Measurements from ENCODE around the gene AGPAT3. TPM values are rescaled to one million over a fixed set of nuclear protein-coding genes. Genes with fewer than 3 reads are reported as not detected.
A peak's percentile ranks its signal among the peaks of the same experiment; 100 is the strongest.

Gene AGPAT3
- total and polyA plus RNA-seq, 9 donors = 19.2 to 32.2 (median 27.7) TPM

DNA sequence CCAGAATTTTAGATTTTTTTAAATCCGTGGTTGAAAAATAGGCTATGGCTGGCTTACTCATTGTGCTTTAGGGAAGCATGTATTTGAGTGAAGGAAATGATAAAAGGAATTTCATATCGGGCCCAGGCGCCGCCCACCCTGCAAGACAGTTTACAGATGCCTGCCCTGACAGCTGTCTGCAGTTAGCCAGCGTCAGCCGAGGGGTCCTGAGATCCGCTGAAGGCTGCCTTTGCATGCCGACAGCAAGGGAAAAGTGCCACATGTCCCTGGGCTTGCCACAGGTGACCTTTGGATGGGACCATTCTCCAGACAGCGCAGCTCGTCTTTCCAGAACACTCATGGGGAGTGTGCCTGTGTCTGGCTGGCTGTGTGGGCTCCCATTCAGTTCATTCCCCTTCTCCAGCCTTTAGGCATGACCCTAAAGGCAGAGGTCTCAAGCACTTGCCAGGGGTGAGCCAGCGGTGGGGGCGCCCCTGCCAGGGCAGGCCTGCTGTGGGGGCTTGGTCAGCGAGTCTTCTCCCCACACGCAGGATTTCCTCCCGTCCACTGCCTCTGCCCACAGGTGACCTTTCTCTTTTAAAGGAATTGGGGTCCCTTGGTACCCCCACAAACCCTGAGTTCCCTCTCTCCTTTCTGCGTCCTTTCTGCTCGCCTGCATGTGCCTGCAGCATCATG lies 101.0 kb downstream of the AGPAT3 start:
- Histone ChIP-seq H3K4me1 (ENCODE audit: control insufficient read depth, insufficient read depth, low read length) (peaks cover 4% of the 10 kb centered on the region), H3K4me3 (ENCODE audit: low read length) (no peak overlapping the region), H3K27ac (ENCODE audit: low read length) (no peak overlapping the region), H3K9me3 (replicated peaks; ENCODE audit: control insufficient read depth, low read depth, low read length) (no peaks in the 10 kb centered on the region), H3K36me3 (ENCODE audit: control insufficient read depth, insufficient read depth, low read length) (peaks cover 44% of the 10 kb centered on the region), H3K27me3 (ENCODE audit: control insufficient read depth, insufficient read depth, low read length) (no peaks in the 10 kb centered on the region)
- WGBS (ENCODE audit: insufficient coverage) = 63% methylated on average over 16 of the region's 17 CpGs
- DNase-seq = no peak

DNA sequence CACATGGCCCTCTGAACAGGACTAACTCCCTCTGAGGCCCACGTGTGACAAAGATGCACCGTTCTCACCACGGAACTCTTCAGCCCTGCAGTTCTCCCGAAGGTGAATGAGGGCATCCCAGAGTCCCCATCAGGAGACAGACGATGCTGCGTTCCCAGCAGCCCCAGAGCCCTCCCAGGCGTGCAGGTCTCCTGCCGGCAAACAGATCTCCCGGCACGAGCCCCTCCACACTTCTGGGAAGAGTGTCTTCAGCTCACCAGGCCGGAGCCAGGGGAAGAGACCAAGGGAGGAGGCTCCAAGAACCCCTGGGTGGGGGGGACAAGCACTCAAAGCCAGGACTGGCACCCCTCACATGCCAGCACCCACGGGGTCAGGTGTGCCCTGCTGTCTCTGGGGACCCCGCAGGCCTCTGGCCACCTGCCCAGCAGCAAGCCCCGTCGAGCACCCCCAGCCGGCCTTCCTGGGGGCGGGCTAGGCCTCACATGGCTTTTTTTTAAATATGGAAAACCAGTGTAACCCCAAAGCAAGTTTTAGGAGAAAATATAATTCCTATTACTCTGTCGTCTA lies 102.0 kb downstream of the AGPAT3 start:
- Histone ChIP-seq H3K36me3 (ENCODE audit: control insufficient read depth, insufficient read depth, low read length) (peaks cover 47% of the 10 kb centered on the region), H3K27me3 (ENCODE audit: control insufficient read depth, insufficient read depth, low read length) (no peaks in the 10 kb centered on the region), H3K9me3 (replicated peaks; ENCODE audit: control insufficient read depth, low read depth, low read length) (no peaks in the 10 kb centered on the region), H3K4me3 (ENCODE audit: low read length) (no peak overlapping the region), H3K27ac (ENCODE audit: low read length) (no peak overlapping the region), H3K4me1 (ENCODE audit: control insufficient read depth, insufficient read depth, low read length) (peaks cover 10% of the 10 kb centered on the region)
- 76% methylated on average over 12 of the region's 18 CpGs for WGBS (ENCODE audit: insufficient coverage)
- DNase-seq = no peak

DNA sequence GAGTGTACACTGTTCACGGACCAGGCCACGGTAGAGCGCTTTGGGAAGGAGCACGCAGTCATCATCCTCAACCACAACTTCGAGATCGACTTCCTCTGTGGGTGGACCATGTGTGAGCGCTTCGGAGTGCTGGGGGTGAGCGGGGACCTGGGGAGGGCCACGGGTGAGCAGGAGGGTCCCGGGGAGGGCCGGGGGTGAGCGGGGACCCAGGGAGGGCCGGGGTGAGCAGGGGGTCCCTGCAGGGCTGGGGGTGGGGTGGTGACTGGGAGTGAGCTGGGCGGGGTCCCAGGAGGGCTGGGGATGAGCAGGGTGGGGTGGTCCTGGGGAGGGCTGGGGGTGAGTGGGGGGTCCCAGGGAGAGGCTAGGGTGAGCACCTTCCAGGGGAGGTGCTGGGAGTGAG lies 103.0 kb downstream of the AGPAT3 start:
- no peak for DNase-seq
- H3K4me1 ChIP-seq (ENCODE audit: control insufficient read depth, insufficient read depth, low read length) = peaks cover 10% of the 10 kb centered on the region
- H3K9me3 ChIP-seq (replicated peaks; ENCODE audit: control insufficient read depth, low read depth, low read length) = no peaks in the 10 kb centered on the region
- peaks cover 52% of the 10 kb centered on the region for H3K36me3 ChIP-seq (ENCODE audit: control insufficient read depth, insufficient read depth, low read length)
- H3K4me3 ChIP-seq (ENCODE audit: low read length) = no peak overlapping the region
- H3K27me3 ChIP-seq (ENCODE audit: control insufficient read depth, insufficient read depth, low read length) = no peaks in the 10 kb centered on the region
- 88% methylated on average over 11 of the region's 15 CpGs for WGBS (ENCODE audit: insufficient coverage)
- H3K27ac ChIP-seq (ENCODE audit: low read length) = no peak overlapping the region

DNA sequence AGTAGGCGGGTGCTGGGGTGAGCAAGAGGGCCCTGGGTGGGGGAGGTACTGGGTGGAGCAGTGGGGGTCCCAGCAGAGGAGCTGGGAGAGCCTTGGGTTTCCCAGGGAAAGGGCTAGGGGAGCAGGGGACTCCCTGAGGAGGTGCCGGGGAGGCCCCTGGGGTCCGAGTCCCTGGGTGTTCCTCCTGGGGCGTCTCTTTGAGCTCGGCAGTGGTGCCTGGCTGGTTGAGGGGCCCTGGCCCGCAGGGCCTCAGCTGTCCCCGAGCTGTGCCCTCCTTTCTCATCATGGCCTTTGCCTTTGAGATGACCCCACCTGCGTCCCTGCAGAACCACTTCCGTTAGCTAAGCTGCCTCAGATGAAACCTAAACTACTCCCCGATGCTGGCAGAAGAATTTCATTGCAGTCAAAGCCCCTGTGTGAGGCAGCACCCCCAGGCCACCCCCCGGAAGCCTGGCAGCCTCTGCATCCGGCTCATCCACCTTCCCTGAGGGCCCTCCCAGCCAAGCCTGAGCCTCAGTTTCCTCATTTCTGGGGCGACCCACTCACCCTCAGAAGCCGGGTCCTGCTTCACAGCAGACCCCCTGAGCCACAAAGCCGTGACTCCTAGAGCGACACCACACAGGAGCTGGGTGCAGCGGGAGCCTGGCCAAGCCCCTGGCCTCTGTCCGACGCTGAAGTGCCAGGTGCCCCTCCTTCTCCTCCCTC lies 103.5 kb downstream of the AGPAT3 start:
- no peak for DNase-seq
- no peaks in the 10 kb centered on the region for H3K9me3 ChIP-seq (replicated peaks; ENCODE audit: control insufficient read depth, low read depth, low read length)
- H3K36me3 ChIP-seq (ENCODE audit: control insufficient read depth, insufficient read depth, low read length) = peaks cover 53% of the 10 kb centered on the region
- H3K4me1 ChIP-seq (ENCODE audit: control insufficient read depth, insufficient read depth, low read length) = peaks cover 14% of the 10 kb centered on the region
- no peak overlapping the region for H3K27ac ChIP-seq (ENCODE audit: low read length)
- no peaks in the 10 kb centered on the region for H3K27me3 ChIP-seq (ENCODE audit: control insufficient read depth, insufficient read depth, low read length)
- WGBS (ENCODE audit: insufficient coverage) = 85% methylated on average over 16 of the region's 19 CpGs
- H3K4me3 ChIP-seq (ENCODE audit: low read length) = no peak overlapping the region

DNA sequence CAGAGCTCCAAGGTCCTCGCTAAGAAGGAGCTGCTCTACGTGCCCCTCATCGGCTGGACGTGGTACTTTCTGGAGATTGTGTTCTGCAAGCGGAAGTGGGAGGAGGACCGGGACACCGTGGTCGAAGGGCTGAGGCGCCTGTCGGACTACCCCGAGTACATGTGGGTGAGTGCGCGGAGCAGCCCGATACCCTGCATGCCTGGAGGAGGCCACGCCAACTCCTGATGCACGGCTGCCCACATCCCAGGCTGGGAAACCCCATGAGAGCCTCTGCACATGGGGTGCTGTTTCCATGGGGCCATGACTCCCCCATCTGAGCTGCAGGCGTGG lies 104.1 kb downstream of the AGPAT3 start:
- H3K36me3 ChIP-seq (ENCODE audit: control insufficient read depth, insufficient read depth, low read length) = peaks cover 53% of the 10 kb centered on the region
- no peak overlapping the region for H3K27ac ChIP-seq (ENCODE audit: low read length)
- no peaks in the 10 kb centered on the region for H3K9me3 ChIP-seq (replicated peaks; ENCODE audit: control insufficient read depth, low read depth, low read length)
- H3K4me3 ChIP-seq (ENCODE audit: low read length) = no peak overlapping the region
- no peaks in the 10 kb centered on the region for H3K27me3 ChIP-seq (ENCODE audit: control insufficient read depth, insufficient read depth, low read length)
- 94% methylated on average over 16 of the region's 17 CpGs for WGBS (ENCODE audit: insufficient coverage)
- no peak for DNase-seq
- peaks cover 14% of the 10 kb centered on the region for H3K4me1 ChIP-seq (ENCODE audit: control insufficient read depth, insufficient read depth, low read length)

DNA sequence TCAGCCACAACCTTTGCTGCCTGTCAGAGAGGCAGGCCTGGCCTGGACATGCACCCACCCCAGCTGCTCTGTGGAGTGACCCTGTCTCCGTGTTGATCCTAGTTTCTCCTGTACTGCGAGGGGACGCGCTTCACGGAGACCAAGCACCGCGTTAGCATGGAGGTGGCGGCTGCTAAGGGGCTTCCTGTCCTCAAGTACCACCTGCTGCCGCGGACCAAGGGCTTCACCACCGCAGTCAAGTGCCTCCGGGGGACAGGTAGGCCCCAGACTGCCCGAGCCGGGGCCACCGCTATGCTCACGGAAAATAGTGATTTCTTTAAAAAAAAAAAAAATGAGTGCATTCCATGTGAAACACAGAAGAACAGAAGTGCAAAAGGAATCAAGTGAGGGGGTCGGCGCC lies 105.5 kb downstream of the AGPAT3 start:
- Histone ChIP-seq H3K27ac (ENCODE audit: low read length) (no peak overlapping the region), H3K27me3 (ENCODE audit: control insufficient read depth, insufficient read depth, low read length) (no peaks in the 10 kb centered on the region), H3K4me1 (ENCODE audit: control insufficient read depth, insufficient read depth, low read length) (peaks cover 17% of the 10 kb centered on the region), H3K9me3 (replicated peaks; ENCODE audit: control insufficient read depth, low read depth, low read length) (no peaks in the 10 kb centered on the region), H3K36me3 (ENCODE audit: control insufficient read depth, insufficient read depth, low read length) (peaks cover 53% of the 10 kb centered on the region), H3K4me3 (ENCODE audit: low read length) (no peak overlapping the region)
- DNase-seq = no peak
- 83% methylated on average over 16 of the region's 18 CpGs for WGBS (ENCODE audit: insufficient coverage)

DNA sequence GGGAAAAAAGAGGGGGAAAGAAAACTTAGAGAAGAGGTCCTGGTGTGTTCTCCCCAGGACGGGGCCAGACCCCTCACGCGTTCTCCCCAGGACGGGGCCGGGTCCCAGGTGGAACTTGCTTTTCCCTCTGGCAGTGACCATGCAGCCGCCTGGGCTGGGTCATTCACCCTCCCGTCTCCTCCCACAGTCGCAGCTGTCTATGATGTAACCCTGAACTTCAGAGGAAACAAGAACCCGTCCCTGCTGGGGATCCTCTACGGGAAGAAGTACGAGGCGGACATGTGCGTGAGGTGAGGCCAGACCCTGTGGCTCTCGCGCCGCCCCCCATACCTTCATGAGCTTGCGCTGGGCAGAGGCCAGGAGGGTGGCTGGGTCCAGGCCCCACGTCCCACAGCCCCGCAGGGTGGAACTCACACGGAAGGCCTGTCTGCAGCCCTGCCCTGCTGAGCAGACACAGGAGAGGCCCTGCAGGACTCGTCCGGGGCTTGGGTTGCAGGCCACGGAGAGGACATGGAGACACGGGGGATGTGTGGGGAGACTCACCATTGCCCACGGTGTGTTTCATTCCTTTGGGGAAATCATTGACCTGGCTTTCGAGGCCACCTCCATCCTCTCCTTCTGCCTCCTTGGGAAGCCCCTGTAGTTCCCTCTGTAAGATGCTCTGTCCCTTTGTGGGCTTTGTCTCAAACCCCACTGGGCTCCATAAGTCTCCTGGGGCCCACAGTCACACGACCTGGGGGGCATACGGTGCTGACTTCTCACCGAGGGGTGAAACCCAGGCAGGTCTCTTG lies 106.4 kb downstream of the AGPAT3 start:
- WGBS (ENCODE audit: insufficient coverage) = 51% methylated on average over 27 of the region's 29 CpGs
- H3K27ac ChIP-seq (ENCODE audit: low read length) = no peak overlapping the region
- peaks cover 53% of the 10 kb centered on the region for H3K36me3 ChIP-seq (ENCODE audit: control insufficient read depth, insufficient read depth, low read length)
- H3K27me3 ChIP-seq (ENCODE audit: control insufficient read depth, insufficient read depth, low read length) = no peaks in the 10 kb centered on the region
- H3K9me3 ChIP-seq (replicated peaks; ENCODE audit: control insufficient read depth, low read depth, low read length) = no peaks in the 10 kb centered on the region
- H3K4me1 ChIP-seq (ENCODE audit: control insufficient read depth, insufficient read depth, low read length) = peaks cover 13% of the 10 kb centered on the region
- no peak overlapping the region for H3K4me3 ChIP-seq (ENCODE audit: low read length)
- DNase-seq = peak; percentile 74

DNA sequence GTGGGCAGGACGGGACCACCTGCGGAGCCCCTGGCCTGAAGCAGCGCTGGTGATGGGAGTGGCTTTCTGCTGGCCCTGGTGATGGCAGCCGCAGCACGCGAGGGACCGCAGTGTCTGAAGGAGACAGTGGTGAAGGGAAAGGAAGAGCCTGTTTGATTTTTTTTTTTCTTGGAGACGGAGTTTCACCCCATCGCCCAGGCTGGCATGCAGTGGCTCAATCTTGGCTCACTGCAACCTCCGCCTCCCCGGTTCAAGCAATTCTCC lies 106.9 kb downstream of the AGPAT3 start:
- H3K36me3 ChIP-seq (ENCODE audit: control insufficient read depth, insufficient read depth, low read length) = peaks cover 48% of the 10 kb centered on the region
- H3K4me3 ChIP-seq (ENCODE audit: low read length) = no peak overlapping the region
- DNase-seq = no peak
- H3K27me3 ChIP-seq (ENCODE audit: control insufficient read depth, insufficient read depth, low read length) = no peaks in the 10 kb centered on the region
- H3K4me1 ChIP-seq (ENCODE audit: control insufficient read depth, insufficient read depth, low read length) = peaks cover 13% of the 10 kb centered on the region
- no peak overlapping the region for H3K27ac ChIP-seq (ENCODE audit: low read length)
- WGBS (ENCODE audit: insufficient coverage) = 93% methylated on average over 9 of the region's 11 CpGs
- H3K9me3 ChIP-seq (replicated peaks; ENCODE audit: control insufficient read depth, low read depth, low read length) = no peaks in the 10 kb centered on the region

DNA sequence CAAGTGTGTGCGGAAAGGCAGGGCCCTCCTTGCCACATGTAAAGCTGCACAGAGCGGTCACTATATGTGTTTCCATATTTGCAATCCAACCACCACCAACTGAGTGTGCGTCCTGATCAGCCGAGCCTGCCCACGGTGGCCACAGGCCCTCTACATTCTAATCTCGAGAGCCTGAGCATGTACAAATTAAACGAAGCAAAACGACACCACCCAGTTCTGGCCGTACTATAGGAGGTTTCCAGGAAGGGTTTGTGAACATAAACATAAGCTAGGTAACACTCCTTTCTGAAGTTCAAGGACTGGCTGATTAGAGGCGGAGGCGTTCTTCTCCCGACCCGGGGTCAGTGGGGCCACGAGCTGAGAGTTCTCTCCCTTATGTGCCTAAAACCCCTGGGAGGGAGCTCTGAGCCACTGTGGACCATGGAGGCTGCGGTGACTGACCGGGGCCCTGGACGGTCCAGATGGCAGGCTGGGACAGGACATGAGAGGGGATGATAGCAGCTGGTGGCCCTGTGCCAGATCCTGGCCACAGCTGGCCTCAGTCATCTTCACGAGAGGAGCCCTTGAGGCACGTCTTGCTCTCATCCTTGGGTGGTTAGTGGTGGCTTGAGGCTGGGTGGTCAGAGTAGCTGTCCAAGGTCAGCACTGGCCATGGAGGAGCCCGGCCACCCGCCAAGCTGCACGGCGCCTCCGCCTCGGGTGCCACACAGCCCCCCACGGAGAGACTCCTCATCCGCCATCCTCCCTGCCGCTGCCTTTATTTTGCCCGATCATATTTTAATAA lies 108.0 kb downstream of the AGPAT3 start:
- H3K9me3 ChIP-seq (replicated peaks; ENCODE audit: control insufficient read depth, low read depth, low read length) = no peaks in the 10 kb centered on the region
- H3K27ac ChIP-seq (ENCODE audit: low read length) = no peak overlapping the region
- peaks cover 44% of the 10 kb centered on the region for H3K36me3 ChIP-seq (ENCODE audit: control insufficient read depth, insufficient read depth, low read length)
- H3K4me1 ChIP-seq (ENCODE audit: control insufficient read depth, insufficient read depth, low read length) = peaks cover 13% of the 10 kb centered on the region
- DNase-seq = peak; percentile 34
- H3K27me3 ChIP-seq (ENCODE audit: control insufficient read depth, insufficient read depth, low read length) = no peaks in the 10 kb centered on the region
- no peak overlapping the region for H3K4me3 ChIP-seq (ENCODE audit: low read length)
- WGBS (ENCODE audit: insufficient coverage) = 67% methylated on average over 21 of the region's 29 CpGs

DNA sequence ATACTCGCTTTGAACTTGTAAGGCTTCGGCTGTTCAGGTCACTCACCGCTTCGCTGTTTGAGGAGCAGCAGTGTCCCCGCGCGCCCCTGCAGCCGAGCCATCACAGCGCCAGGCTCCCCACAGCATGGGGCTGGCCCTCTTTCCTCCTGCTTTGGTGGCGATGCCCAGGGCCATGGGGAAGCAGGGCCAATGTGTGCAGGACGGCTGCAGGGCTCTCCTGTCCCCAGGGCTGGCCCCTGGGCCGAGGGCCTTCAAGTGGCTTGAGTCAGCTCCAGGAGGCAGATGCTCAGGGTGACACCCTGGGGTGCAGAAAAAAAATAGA lies 108.6 kb downstream of the AGPAT3 start:
- H3K36me3 ChIP-seq (ENCODE audit: control insufficient read depth, insufficient read depth, low read length) = peaks cover 48% of the 10 kb centered on the region
- WGBS (ENCODE audit: insufficient coverage) = 75% methylated on average over 9 of the region's 12 CpGs

More for the DNA sequence above, 108.6 kb downstream of the AGPAT3 start:
- DNase-seq = peak; percentile 31
- Histone ChIP-seq H3K4me1 (ENCODE audit: control insufficient read depth, insufficient read depth, low read length) (peaks cover 13% of the 10 kb centered on the region), H3K27ac (ENCODE audit: low read length) (no peak overlapping the region), H3K27me3 (ENCODE audit: control insufficient read depth, insufficient read depth, low read length) (no peaks in the 10 kb centered on the region), H3K4me3 (ENCODE audit: low read length) (no peak overlapping the region), H3K9me3 (replicated peaks; ENCODE audit: control insufficient read depth, low read depth, low read length) (no peaks in the 10 kb centered on the region)
